Measurements from ENCODE around the gene NOL4L. TPM values are rescaled to one million over a fixed set of nuclear protein-coding genes. Genes with fewer than 3 reads are reported as not detected.
A peak's percentile ranks its signal among the peaks of the same experiment; 100 is the strongest.

Gene NOL4L
- total RNA-seq, 1 experiment from 2014 or later, result 40.9 TPM

- H3K4me2 ChIP-seq, result no peak overlapping the region
- peaks cover 20% of the 10 kb centered on the region for H3K79me2 ChIP-seq (ENCODE audit: low read depth)
- ChIA-PET CTCF (no interaction called here), POLR2A (ENCODE audit: unreplicated experiment) (no interaction called here)
- no peaks in the 10 kb centered on the region for H3K27me3 ChIP-seq (ENCODE audit: insufficient read depth, low read depth)
- no peaks in the 10 kb centered on the region for H3K9me2 ChIP-seq (ENCODE audit: insufficient read depth)
- intact Hi-C loops (cut with micrococcal nuclease; ENCODE audit: unreplicated experiment), result no loop called here
- H3K4me1 ChIP-seq (replicated peaks; ENCODE audit: insufficient read depth), result peaks cover 21% of the 10 kb centered on the region
- BruUV-seq (replicated peaks), result no TSS peak
- H2AFZ ChIP-seq, result no peak overlapping the region
- TF ChIP-seq CTCF (conservative IDR thresholded peaks at IDR 0.05) (no peak), EZH2 (IDR thresholded peaks at IDR 0.05; ENCODE audit: low read depth) (no peak)
- H3F3A ChIP-seq (ENCODE audit: insufficient read depth, low read depth), result no peaks in the 10 kb centered on the region
- no peak overlapping the region for H3K27ac ChIP-seq
- H3K9me3 ChIP-seq (ENCODE audit: insufficient read depth, low read depth), result no peaks in the 10 kb centered on the region
- no peaks in the 10 kb centered on the region; the same call in 1 of the 2 replicates for H4K20me1 ChIP-seq (ENCODE audit: insufficient read depth)
- no peaks in the 10 kb centered on the region for H3K36me3 ChIP-seq (ENCODE audit: low read depth)
- DNase-seq, result peak in 1 of 2 experiments; percentile 60
- no peak overlapping the region for H3K4me3 ChIP-seq
Measured at GRCh38 chr20:32562495-32562911, 22.6 kb downstream of the NOL4L start.

DNA sequence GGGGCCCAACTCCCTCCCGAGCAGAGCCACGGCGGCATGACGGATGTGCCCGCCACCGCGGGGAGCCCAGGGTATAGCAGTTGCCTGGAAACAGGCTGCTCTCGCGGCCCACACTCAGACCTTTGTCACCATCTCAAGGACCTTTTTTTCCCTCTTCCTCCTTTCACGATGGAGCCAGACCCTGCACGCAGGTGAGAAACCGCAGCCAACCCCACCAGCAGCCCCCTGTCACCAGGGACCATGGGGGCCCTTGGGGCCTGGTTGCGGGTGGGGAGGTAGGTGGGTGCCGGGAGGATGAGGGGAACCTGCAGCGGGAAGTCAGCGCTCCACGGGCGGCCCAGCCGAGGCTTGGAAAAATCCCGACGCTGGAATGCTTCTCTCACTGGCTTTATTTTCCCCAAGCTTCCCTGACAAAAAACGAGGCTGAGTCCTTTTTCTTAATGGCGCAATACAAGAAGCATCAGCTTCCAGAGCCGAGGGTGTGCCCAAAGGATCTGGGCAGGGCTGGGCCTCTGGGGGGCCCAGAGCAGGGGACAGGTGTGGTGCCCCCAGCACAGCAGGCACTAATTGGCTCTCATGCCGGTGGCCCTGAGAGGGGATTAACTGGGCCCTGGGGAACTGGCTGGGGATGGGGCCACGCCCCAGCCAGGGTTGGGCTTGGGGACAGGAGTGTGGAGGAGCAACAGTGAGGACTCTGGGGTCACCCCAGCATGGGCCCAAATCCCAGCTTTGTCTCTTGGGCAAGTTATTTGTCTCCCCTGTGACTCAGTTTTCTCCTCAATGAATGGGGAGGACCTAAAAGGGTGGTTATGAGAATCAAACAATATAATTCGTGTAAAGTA lies 23.9 kb downstream of the NOL4L start:
- Histone ChIP-seq H2AFZ (no peak overlapping the region), H3K4me1 (replicated peaks; ENCODE audit: insufficient read depth) (peaks cover 18% of the 10 kb centered on the region), H3K36me3 (ENCODE audit: low read depth) (no peaks in the 10 kb centered on the region), H3K4me3 (no peak overlapping the region), H3F3A (ENCODE audit: insufficient read depth, low read depth) (no peaks in the 10 kb centered on the region), H3K79me2 (ENCODE audit: low read depth) (peaks cover 11% of the 10 kb centered on the region; the same call in 1 of the 2 replicates), H3K27me3 (ENCODE audit: insufficient read depth, low read depth) (no peaks in the 10 kb centered on the region), H3K9me3 (ENCODE audit: insufficient read depth, low read depth) (no peaks in the 10 kb centered on the region), H3K9me2 (ENCODE audit: insufficient read depth) (no peaks in the 10 kb centered on the region), H4K20me1 (ENCODE audit: insufficient read depth) (no peaks in the 10 kb centered on the region; the same call in 1 of the 2 replicates), H3K4me2 (no peak overlapping the region), H3K27ac (no peak overlapping the region)
- BruUV-seq (replicated peaks), result no TSS peak
- ChIA-PET CTCF (no interaction called here), POLR2A (ENCODE audit: unreplicated experiment) (no interaction called here)
- intact Hi-C loops (cut with micrococcal nuclease; ENCODE audit: unreplicated experiment), result no loop called here
- TF ChIP-seq CTCF (conservative IDR thresholded peaks at IDR 0.05), result no peak
- no peak for TF ChIP-seq EZH2 (IDR thresholded peaks at IDR 0.05; ENCODE audit: low read depth)
- DNase-seq, result no peak

DNA sequence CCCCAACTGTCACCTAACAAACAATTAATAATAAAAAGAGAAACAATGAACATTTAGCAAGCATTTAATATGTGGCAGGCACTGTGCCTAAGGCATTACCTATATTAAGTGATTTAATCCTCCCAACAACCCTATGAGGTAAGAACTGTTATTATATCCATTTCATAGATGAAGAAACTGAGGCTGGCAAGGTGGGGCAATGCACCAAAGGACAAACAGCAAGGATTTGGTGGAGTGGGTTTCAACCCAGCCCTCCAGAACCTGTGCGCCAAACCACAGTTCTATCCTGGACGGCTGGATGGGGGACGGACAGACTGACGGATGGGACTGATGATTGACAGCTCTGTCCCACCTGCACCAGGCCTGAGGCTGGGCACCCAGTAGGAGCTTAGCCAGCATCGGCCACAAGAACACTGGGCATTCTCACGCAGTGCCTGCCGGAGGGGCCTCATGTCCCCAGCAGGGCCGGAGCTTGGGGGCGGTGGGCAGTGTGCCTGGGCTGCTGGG lies 24.6 kb downstream of the NOL4L start:
- CTCF ChIA-PET, result no interaction called here
- no peak for DNase-seq
- Histone ChIP-seq H3K9me3 (ENCODE audit: insufficient read depth, low read depth) (no peaks in the 10 kb centered on the region), H4K20me1 (ENCODE audit: insufficient read depth) (no peaks in the 10 kb centered on the region; the same call in 1 of the 2 replicates), H3K36me3 (ENCODE audit: low read depth) (no peaks in the 10 kb centered on the region), H3K79me2 (ENCODE audit: low read depth) (peaks cover 11% of the 10 kb centered on the region; the same call in 1 of the 2 replicates), H3K27ac (no peak overlapping the region), H3K4me2 (no peak overlapping the region), H3F3A (ENCODE audit: insufficient read depth, low read depth) (no peaks in the 10 kb centered on the region), H3K4me3 (no peak overlapping the region), H3K9me2 (ENCODE audit: insufficient read depth) (no peaks in the 10 kb centered on the region), H2AFZ (no peak overlapping the region), H3K4me1 (replicated peaks; ENCODE audit: insufficient read depth) (peaks cover 18% of the 10 kb centered on the region), H3K27me3 (ENCODE audit: insufficient read depth, low read depth) (no peaks in the 10 kb centered on the region)
- intact Hi-C loops (cut with micrococcal nuclease; ENCODE audit: unreplicated experiment), result no loop called here
- no TSS peak for BruUV-seq (replicated peaks)
- no peak for TF ChIP-seq CTCF (conservative IDR thresholded peaks at IDR 0.05)
- no peak for TF ChIP-seq EZH2 (IDR thresholded peaks at IDR 0.05; ENCODE audit: low read depth)
- POLR2A ChIA-PET (ENCODE audit: unreplicated experiment), result no interaction called here
